Smooth muscle cell (in vitro differentiated cells): ENCODE results near the gene ADM5. TPM values are rescaled to one million over a fixed set of nuclear protein-coding genes. Genes with fewer than 3 reads are reported as not detected.

Experiments used
- DNase-seq: peaks from one replicate; lab custom pipeline; 2025; ENCODE audit not compliant: unreplicated experiment; lab: John Stamatoyannopoulos, UW
- H2AFZ ChIP-seq: fragments of 200-600 bp; sonication (generic); 2 replicates; pipeline ENCODE4 v1.6.0; 2016; ENCODE audit warnings: antibody characterized with exemption, low read depth, mild to moderate bottlenecking
- H3F3A ChIP-seq: fragments of 200-600 bp; sonication (generic); 2 replicates; pipeline ENCODE4 v1.6.0; 2017; ENCODE audit warnings: antibody characterized with exemption, low read depth
- H3K27ac ChIP-seq: fragments of 200-600 bp; sonication (generic); 2 replicates; pipeline ENCODE4 v1.5.1; 2016; ENCODE audit warnings: low read depth, mild to moderate bottlenecking
- H3K27me3 ChIP-seq: fragments of 200-600 bp; sonication (generic); 2 replicates; pipeline ENCODE4 v1.6.1; 2016; ENCODE audit warnings: low read depth, mild to moderate bottlenecking
- H3K36me3 ChIP-seq: fragments of 200-600 bp; sonication (generic); 2 replicates; pipeline ENCODE4 v1.5.1; 2016; ENCODE audit warnings: low read depth
- H3K4me1 ChIP-seq: fragments of 200-600 bp; sonication (generic); 2 replicates; pipeline ENCODE4 v1.5.1; 2016; ENCODE audit warnings: low read depth
- H3K4me2 ChIP-seq: fragments of 200-600 bp; sonication (generic); 2 replicates; pipeline ENCODE4 v1.6.0; 2016; ENCODE audit warnings: mild to moderate bottlenecking
- H3K4me3 ChIP-seq: fragments of 200-600 bp; sonication (generic); 2 replicates; pipeline ENCODE4 v1.5.1; 2016; ENCODE audit warnings: mild to moderate bottlenecking
- H3K79me2 ChIP-seq: fragments of 200-600 bp; sonication (generic); 2 replicates; pipeline ENCODE4 v1.6.0; 2016; ENCODE audit warnings: low read depth, mild to moderate bottlenecking
- H3K9ac ChIP-seq: fragments of 200-600 bp; sonication (generic); 2 replicates; pipeline ENCODE4 v1.6.0; 2016; ENCODE audit warnings: low read depth
- H3K9me3 ChIP-seq: fragments of 200-600 bp; sonication (generic); replicated peaks from 2 replicates; pipeline ENCODE4 v1.5.1; 2016; ENCODE audit warnings: low read depth
- H4K20me1 ChIP-seq: fragments of 200-600 bp; sonication (generic); 2 replicates; pipeline ENCODE4 v1.6.0; 2016; ENCODE audit warnings: low read depth
- CTCF ChIP-seq: fragments of 200-600 bp; sonication (generic); IDR thresholded peaks from 2 replicates; pipeline ENCODE4 v1.5.1; 2017; ENCODE audit warnings: borderline replicate concordance, mild to moderate bottlenecking, antibody characterized with exemption; ENCODE audit not compliant: insufficient read depth, poor library complexity, severe bottlenecking
- WGBS: methylation state at CpG from one replicate; pipeline ENCODE4 v1.1.7; 2016; ENCODE audit warnings: low lambda C conversion rate; 5-methylcytosine and 5-hydroxymethylcytosine counted together
- polyA plus RNA-seq: library from polyadenylated mRNA; unstranded; fragments of >200 nt; fragmentation: Nextera tagmentation; extraction: Ambion mirVana; gene quantifications from 2 replicates; pipeline ENCODE4 v1.2.1, GENCODE V29; 2016
- total RNA-seq: library from RNA; depleted of rRNA; stranded (reverse); fragments of >200 nt; gene quantifications from 2 replicates; pipeline ENCODE4 v1.2.3, GENCODE V29; 2014

ADM5 gene
- total and polyA plus RNA-seq, 2 experiments from 2014 or later, result 1.7 to 3.6 TPM

GRCh38 chr19:49646586-49646985 is 42.8 kb upstream of the ADM5 start:
- TF ChIP-seq CTCF, result no peak
- H3K4me1 ChIP-seq, result peaks cover 12% of the 10 kb centered on the region
- no peak overlapping the region for H3K4me3 ChIP-seq
- DNase-seq, result no peak
- no peak overlapping the region for H3K9ac ChIP-seq
- H3F3A ChIP-seq, result no peaks in the 10 kb centered on the region
- 94% methylated on average over 17 of the region's 17 CpGs for whole genome bisulfite sequencing
- H3K9me3 ChIP-seq, result no peaks in the 10 kb centered on the region
- peaks cover 54% of the 10 kb centered on the region for H4K20me1 ChIP-seq
- no peak overlapping the region for H3K4me2 ChIP-seq
- no peak overlapping the region for H3K27ac ChIP-seq
- peaks cover 57% of the 10 kb centered on the region for H3K79me2 ChIP-seq
- no peak overlapping the region for H2AFZ ChIP-seq
- no peaks in the 10 kb centered on the region for H3K27me3 ChIP-seq
- H3K36me3 ChIP-seq, result no peaks in the 10 kb centered on the region

- H3K36me3 ChIP-seq, result no peaks in the 10 kb centered on the region
Observed at GRCh38 chr19:49651029-49651819, 38.2 kb upstream of the ADM5 start.

GRCh38 chr19:49651820-49652550 is 37.4 kb upstream of the ADM5 start:
- Histone ChIP-seq H3K36me3 (no peaks in the 10 kb centered on the region), H3K27ac (no peak overlapping the region), H3K4me1 (no peaks in the 10 kb centered on the region), H3K27me3 (no peaks in the 10 kb centered on the region), H4K20me1 (peaks cover 39% of the 10 kb centered on the region), H3K9me3 (no peaks in the 10 kb centered on the region), H3K4me3 (no peak overlapping the region), H3K9ac (no peak overlapping the region), H3K4me2 (no peak overlapping the region), H2AFZ (no peak overlapping the region), H3K79me2 (peaks cover 19% of the 10 kb centered on the region), H3F3A (no peaks in the 10 kb centered on the region)
- WGBS, result 99% methylated on average over 53 of the region's 110 CpGs
- DNase-seq, result no peak
- TF ChIP-seq CTCF, result no peak

More at GRCh38 chr19:49651029-49651819, 38.2 kb upstream of the ADM5 start:
- Histone ChIP-seq H3K4me1 (no peaks in the 10 kb centered on the region), H3F3A (no peaks in the 10 kb centered on the region), H2AFZ (no peak overlapping the region), H4K20me1 (peaks cover 45% of the 10 kb centered on the region), H3K4me3 (no peak overlapping the region), H3K9ac (no peak overlapping the region), H3K79me2 (peaks cover 21% of the 10 kb centered on the region), H3K4me2 (no peak overlapping the region), H3K27me3 (no peaks in the 10 kb centered on the region), H3K27ac (no peak overlapping the region), H3K9me3 (no peaks in the 10 kb centered on the region)
- no peak for DNase-seq
- no peak for TF ChIP-seq CTCF
- WGBS, result 98% methylated on average over 45 of the region's 72 CpGs
